22Rv1 (cell line): Measurements from ENCODE around the gene OGN.

Source experiments
- ZFX ChIP-seq: fragments of 450-650 bp; IDR thresholded peaks from 2 replicates; pipeline ENCODE4 v1.6.1; 2017; ENCODE audit warnings: antibody characterized with exemption, borderline replicate concordance
- TF ChIP-seq, protein P1 (sequence below): fragments of 450-650 bp; IDR thresholded peaks from 2 replicates; pipeline ENCODE4 v1.5.1; 2017; ENCODE audit warnings: mild to moderate bottlenecking

DNA sequence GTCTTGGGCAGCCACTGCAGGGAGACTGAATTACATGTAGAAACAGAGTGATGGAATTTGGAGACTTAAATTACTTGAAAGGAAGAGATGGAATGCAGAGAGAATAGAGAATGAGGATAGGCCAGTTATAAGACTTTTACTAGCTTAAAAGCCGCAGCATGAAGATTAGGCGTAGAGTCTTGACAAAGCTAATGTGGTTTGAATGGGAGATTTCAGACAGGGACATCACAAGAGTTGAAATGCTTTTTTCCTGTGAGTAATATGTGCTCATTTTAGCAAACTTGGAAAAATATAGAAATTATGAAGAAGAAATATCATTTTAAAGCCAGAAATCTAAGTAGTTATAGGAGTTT, 71.1 kb downstream of the OGN start:
- TF ChIP-seq, protein P1, sequence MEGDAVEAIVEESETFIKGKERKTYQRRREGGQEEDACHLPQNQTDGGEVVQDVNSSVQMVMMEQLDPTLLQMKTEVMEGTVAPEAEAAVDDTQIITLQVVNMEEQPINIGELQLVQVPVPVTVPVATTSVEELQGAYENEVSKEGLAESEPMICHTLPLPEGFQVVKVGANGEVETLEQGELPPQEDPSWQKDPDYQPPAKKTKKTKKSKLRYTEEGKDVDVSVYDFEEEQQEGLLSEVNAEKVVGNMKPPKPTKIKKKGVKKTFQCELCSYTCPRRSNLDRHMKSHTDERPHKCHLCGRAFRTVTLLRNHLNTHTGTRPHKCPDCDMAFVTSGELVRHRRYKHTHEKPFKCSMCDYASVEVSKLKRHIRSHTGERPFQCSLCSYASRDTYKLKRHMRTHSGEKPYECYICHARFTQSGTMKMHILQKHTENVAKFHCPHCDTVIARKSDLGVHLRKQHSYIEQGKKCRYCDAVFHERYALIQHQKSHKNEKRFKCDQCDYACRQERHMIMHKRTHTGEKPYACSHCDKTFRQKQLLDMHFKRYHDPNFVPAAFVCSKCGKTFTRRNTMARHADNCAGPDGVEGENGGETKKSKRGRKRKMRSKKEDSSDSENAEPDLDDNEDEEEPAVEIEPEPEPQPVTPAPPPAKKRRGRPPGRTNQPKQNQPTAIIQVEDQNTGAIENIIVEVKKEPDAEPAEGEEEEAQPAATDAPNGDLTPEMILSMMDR = no peak
- TF ChIP-seq ZFX = no peak
